ENCODE results near the gene ZNF345. TPM values are rescaled to one million over a fixed set of nuclear protein-coding genes. Genes with fewer than 3 reads are reported as not detected.

The ZNF345 gene
- 0.78 and 3.5 TPM in 2 replicates for total RNA-seq

DNA sequence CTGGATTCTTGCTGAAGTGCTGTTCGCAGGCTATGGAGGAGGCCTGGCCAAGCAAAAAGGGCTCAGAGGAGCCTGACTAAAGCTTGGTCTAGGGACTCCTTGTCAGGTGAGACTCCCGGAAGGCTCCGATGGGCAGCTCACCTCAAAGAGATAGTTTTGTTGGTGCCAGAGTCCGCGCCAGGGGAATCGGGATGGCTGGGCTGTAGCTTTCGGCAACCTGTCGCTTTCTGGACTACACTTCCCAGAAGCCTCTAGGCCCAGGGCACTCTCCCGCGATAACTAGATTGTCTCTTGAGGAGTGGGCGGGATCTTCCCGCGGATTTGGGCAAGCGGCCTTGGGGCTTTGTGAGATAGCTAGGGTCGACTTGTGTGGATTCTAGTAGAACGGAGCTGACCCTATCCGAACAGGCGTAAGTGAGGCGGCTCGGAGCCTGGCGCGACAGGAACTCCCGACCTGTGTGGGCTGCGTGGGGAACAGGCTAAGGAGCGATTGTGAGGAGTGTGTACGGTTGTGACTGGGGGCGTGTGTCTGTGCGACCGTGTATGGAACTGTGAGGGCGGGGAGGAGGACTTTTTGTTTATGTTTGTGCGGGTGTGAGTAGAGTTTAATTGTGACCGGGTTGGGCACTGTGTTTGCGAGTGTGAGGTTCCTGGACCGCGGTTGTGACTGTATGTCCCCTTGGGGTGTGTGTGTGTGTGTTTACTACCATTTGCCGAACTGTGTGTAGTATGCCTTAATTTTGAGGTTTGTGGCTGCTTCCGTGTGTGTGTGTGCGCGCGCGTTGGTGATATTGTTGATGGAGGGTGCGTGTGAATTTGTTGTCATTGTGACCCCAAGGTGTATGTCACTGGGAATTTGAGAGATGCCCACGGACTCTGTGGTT lies at the start of gene ZNF345:
Gene ZNF345 (plus strand): TSS at position 318 of the 884 bp plus-strand sequence. CDS start 25,955 bp downstream, outside the sequence.

DNA sequence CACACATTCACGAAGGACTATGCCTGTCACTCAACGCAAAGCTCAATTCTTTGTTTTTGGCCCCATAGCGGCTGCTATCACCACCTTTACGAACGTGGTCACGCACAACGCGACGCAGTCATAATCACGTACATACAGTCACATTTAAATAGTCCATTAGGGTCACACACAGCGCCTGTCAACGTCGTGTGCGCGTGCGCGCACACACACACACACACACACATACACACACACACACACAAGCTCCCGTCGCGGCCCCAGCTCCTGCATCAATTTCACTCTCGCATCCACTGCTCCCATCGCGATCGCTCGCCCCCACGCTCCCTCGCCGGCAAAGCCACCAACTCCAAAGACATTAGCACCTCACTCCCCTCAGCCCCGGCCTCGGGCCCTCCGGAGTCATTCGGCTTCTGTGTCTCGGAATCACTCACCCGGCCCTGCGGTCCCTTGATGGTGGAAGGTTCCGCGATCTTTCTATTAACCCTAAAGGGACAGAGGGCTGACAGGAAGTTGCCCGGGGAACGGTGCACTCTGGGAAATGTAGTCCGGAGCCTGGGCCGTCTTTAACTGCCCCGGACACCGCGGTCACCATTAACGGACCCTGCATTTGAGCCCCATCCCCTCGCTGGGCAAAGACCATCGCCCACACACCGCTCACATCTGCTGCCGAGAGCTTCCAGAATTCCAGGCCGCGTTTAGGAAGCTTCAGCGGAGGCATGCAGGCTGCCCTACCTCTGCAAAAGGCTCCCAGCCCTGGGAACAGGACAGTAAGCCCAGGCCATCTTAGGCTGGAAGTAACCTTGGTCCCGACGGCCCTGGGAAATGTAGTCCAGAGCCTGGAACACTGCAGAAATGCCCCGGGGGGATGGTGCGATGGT lies 12.5 kb upstream of the ZNF345 start, which contains the start of gene ZNF790:
Gene ZNF790 (minus strand): TSS at position 482 of the 878 bp plus-strand sequence. CDS start 12,768 bp downstream, outside the sequence.

DNA sequence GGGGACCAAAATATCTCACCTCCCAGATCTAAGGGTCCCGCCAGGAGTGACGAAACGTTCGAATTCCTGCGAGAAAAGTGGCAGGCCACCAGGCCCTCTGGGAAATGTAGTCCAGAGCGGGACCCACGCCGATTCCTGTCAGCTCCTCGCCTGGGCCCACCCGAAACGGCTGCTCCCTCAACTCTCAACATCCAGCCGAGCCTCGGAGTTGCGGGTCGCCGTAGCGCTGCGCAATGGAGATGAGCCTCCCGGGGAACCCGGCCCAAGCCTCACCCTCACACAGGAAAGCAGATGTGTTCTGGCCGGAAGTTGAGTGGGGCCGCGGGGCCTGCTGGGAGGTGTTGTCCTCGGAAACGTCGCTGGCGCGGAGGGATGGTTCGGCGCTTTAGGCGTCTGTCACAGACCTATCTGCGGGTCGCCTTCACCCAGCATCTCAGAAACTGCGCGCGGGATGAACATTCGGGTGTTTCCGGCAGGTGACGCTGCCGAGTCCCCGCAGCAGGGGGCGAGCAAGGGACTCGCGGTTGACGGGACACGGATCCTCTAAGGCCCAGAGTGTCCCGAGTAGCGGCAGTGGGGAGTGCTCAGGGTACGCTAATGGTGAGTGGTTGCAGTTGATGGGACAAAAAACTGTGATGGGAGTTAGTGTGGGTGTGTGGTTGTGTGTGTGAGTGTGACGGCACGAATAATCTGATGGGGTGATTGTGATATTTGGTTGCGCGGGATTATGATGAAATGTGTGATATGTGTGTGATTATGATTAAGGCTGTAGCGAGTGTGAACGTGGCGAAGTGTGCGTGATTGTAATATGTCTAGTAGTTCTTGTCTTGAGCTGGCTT lies 65.5 kb downstream of the ZNF345 start, which contains the start of the genes ZNF568 and ZNF829:
Gene ZNF568 (plus strand): TSS at position 341 of the 839 bp plus-strand sequence. CDS start 6,439 bp downstream, outside the sequence.
Gene ZNF829 (minus strand): TSS at position 300 of the 839 bp plus-strand sequence. CDS start 1,124 bp downstream, outside the sequence.

Other genes starting within 250 kb of the ZNF345 start
- 2.8 and 4.1 TPM in 2 replicates for gene ZNF382, start 245.6 kb upstream of the ZNF345 start, total RNA-seq
- 1.8 and 10.1 TPM in 2 replicates for gene ZNF461, start 184.0 kb upstream of the ZNF345 start, total RNA-seq
- gene ZNF567, start 163.3 kb upstream of the ZNF345 start, total RNA-seq: 3.8 and 9.7 TPM in 2 replicates
- 0.72 and 3.0 TPM in 2 replicates for gene ZNF850, start 78.1 kb upstream of the ZNF345 start, total RNA-seq
- 1.8 and 5.1 TPM in 2 replicates for gene ZNF790, start 12.5 kb upstream of the ZNF345 start, total RNA-seq
- 2.3 and 4.1 TPM in 2 replicates for gene ZNF829, start 65.4 kb downstream of the ZNF345 start, total RNA-seq
- gene ZNF568, start 65.5 kb downstream of the ZNF345 start, total RNA-seq: 4.3 and 5.0 TPM in 2 replicates
- 4.5 and 8.7 TPM in 2 replicates for gene ZNF420, start 227.6 kb downstream of the ZNF345 start, total RNA-seq